ENCODE measurements around the gene CRBN. TPM values are rescaled to one million over a fixed set of nuclear protein-coding genes. Genes with fewer than 3 reads are reported as not detected.

The CRBN gene
- total RNA-seq, 1 donor from 2014 or later = 56.0 TPM

- DNase-seq (no peak), ATAC-seq (no peak)
- H3K9me3 ChIP-seq = no peaks in the 10 kb centered on the region
- intact Hi-C loops (cut with DNase I) = no loop called here
- no peak overlapping the region for H3K4me3 ChIP-seq
- no peaks in the 10 kb centered on the region for H3K27me3 ChIP-seq
- no peak for TF ChIP-seq CTCF (IDR thresholded peaks at IDR 0.05)
- no peaks in the 10 kb centered on the region for H3K36me3 ChIP-seq
- no peaks in the 10 kb centered on the region for H3K4me1 ChIP-seq
- H3K27ac ChIP-seq = no peak overlapping the region
These were observed 73.7 kb downstream of the CRBN start for GRCh38 chr3:3105815-3106214.

- Histone ChIP-seq H3K36me3 (no peaks in the 10 kb centered on the region), H3K27me3 (no peaks in the 10 kb centered on the region), H3K4me3 (no peak overlapping the region), H3K27ac (no peak overlapping the region), H3K9me3 (no peaks in the 10 kb centered on the region), H3K4me1 (no peaks in the 10 kb centered on the region)
- ATAC-seq = no peak
- intact Hi-C loops (cut with DNase I) = no loop called here
- TF ChIP-seq CTCF (IDR thresholded peaks at IDR 0.05) = no peak
- DNase-seq = no peak
These were observed 74.2 kb downstream of the CRBN start for GRCh38 chr3:3105246-3105645.

GRCh38 chr3:3102751-3103150 is 76.7 kb downstream of the CRBN start:
- no peak overlapping the region for H3K4me3 ChIP-seq
- H3K4me1 ChIP-seq = no peaks in the 10 kb centered on the region
- no peak overlapping the region for H3K27ac ChIP-seq
- no peaks in the 10 kb centered on the region for H3K9me3 ChIP-seq
- TF ChIP-seq CTCF (IDR thresholded peaks at IDR 0.05) = no peak
- DNase-seq = no peak
- intact Hi-C loops (cut with DNase I) = no loop called here
- no peaks in the 10 kb centered on the region for H3K27me3 ChIP-seq
- no peaks in the 10 kb centered on the region for H3K36me3 ChIP-seq
- no peak for ATAC-seq

GRCh38 chr3:3101660-3102458 is 77.6 kb downstream of the CRBN start:
- Histone ChIP-seq H3K27ac (no peak overlapping the region), H3K36me3 (no peaks in the 10 kb centered on the region), H3K4me3 (no peak overlapping the region), H3K9me3 (no peaks in the 10 kb centered on the region), H3K27me3 (no peaks in the 10 kb centered on the region), H3K4me1 (no peaks in the 10 kb centered on the region)
- no peak for DNase-seq
- intact Hi-C loops (cut with DNase I) = no loop called here
- TF ChIP-seq CTCF (IDR thresholded peaks at IDR 0.05) = no peak
- ATAC-seq = no peak

Other genes with a start within 250 kb of the CRBN start
- 0.69 TPM for gene IL5RA, start 69.3 kb downstream of the CRBN start, total RNA-seq
- gene TRNT1, start 52.8 kb downstream of the CRBN start, total RNA-seq = 27.3 TPM